GM04504 (cell line): ENCODE measurements around the gene SIGLEC1.

ENCODE experiments used
- DNase-seq: peaks from one replicate; pipeline ENCODE4 v3.0.0-alpha.2; 2012; ENCODE audit warnings: low read depth

The SIGLEC1 gene

GRCh38 chr20:3744806-3745685 lies 32.6 kb upstream of the SIGLEC1 start:
- DNase-seq: no peak

- DNase-seq: no peak
These were observed 31.6 kb upstream of the SIGLEC1 start for GRCh38 chr20:3744037-3744436.

DNA sequence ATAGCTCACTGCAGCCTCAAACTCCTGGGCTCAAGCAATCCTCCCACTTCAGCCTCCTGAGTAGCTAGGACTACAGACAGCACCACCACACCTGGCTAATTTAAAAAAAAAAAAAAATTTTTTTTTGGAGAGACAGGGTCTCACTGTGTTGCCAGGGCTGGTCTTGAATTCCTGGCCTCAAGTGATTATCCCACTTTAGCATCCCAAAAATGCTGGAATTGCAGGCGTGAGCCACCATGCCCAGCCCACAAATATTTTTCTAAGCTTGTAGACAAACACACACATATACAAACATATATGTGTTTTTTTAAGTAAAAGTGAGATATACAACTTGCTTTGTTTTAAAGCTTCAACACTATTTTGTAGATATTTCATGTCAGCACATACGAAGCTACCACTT lies 30.9 kb upstream of the SIGLEC1 start:
- DNase-seq: no peak

DNA sequence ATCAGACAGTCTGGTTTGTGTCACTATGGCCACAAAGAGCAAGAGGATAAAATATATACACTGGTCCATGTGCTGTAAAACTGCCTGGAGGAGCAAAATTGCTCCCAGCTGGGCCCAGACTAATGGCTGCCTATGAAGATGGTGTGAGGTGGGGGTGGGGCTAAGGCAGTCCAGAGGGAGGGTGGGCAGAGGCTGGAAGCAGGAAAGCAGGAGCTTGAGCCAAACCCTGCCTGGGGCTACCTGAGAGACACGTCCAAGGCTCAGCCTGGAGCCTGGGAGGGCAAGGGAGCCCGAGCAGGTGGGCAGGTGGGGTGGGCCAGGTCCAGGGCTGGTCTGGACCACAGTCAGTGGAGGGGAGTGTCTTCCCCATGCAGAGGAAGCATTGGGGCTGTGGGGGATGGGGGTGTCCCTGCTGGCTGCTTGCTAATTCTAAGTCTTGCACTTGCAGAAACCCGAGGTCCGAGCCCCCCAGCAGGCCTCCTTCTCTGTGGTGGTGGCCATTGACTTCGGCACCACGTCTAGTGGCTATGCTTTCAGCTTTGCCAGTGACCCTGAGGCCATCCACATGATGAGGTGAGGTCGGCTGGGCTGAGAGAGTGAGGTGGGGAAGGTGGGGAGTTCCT lies 29.5 kb upstream of the SIGLEC1 start:
- DNase-seq: no peak

DNA sequence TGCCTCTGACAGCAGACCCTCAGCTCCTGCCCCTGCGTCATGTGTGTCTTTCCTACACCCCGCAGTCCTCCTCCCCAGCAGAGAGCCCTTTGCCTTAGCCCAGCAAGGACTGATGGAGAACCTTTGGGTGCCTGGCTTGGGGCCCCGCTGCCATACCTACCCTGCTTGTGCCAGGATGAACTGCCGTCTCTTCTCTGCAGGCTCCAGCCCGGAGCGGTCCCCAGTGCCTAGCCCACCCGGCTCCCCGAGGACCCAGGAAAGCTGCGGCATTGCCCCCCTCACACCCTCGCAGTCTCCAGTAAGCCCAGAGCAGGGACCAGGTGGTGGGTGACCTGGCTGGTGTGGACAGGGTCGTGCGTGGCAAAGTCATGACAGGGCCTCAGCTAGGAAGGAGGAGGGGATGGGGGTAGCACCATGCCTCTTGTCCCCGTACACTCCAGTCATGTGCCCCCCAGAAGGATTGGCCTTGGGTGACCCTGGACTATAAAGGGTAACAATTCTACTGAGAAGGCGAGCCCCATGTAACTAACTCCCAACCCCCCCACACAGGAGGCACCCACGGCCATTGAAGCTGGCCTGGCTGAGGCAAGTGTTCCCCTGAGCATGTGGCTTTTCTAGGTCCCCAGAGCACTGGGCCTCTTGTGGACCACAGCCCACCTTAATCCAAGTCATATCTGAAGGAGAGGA lies 28.4 kb upstream of the SIGLEC1 start:
- DNase-seq: no peak

- no peak for DNase-seq
These were observed 27.6 kb upstream of the SIGLEC1 start for GRCh38 chr20:3739926-3740451.

DNA sequence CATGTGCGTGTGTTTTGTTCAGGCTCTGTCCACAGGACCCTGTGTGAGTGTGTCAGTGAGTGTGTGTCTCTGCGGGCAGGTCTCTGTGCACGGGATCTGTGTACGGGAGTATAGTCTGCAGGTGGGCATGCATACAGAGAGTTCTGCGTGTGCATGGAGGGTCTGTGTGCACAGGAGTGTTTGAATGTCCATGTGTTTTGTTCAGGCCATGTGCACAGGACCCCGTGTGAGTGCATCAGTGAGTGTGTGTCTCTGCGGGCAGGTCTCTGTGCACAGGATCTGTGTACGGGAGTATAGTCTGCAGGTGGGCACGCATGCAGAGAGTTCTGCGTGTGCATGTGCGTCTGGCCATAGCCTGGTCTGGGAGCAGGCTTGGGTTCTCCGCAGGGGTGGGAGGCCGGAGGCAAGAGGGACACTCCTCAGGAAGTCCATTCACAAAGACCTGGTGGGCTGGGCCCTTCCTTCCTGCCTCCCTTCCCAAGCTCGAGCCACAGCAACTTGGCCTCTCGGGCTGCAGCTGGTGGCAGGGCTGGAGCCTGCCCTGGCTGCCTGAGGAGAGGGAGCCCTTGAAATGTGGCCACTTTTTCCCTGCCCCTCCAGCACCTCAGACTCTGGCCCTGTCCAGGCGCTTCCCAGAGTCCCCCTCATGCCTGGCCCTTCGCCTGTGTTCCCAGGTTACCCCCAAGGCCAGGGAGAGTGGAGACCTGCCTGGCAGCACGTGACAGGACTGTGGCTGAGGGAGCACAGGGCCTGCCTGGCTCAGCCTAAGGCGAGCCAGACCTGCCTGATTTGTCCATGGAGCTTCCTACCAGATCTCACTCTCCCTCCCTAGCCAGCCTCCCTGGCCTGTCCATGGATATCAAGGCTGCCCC lies 26.9 kb upstream of the SIGLEC1 start:
- no peak for DNase-seq

- no peak for DNase-seq
These were observed 26.0 kb upstream of the SIGLEC1 start for GRCh38 chr20:3738111-3739053.

DNA sequence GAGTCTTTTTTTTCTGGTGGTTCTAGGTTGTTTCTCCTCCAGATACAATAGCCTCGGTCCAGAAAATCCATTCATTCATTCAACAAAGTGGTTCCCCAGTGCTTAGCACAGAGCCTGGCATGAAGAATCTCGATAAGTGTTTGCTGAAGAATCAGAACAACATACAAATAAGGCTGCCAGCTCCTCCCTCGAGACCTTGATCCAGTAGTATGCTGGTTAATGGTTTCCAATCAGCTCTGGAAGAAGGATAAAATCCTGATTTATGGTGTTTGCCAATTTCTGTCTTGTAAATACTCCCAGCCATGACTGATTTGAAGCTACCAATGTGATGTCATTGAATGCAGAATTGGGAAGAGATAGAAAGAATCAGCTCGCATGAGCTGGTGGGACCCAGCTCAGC lies 23.4 kb upstream of the SIGLEC1 start:
- no peak for DNase-seq

- no peak for DNase-seq
These were observed 21.9 kb upstream of the SIGLEC1 start for GRCh38 chr20:3734111-3734843.

GRCh38 chr20:3733119-3733995 lies 21.0 kb upstream of the SIGLEC1 start:
- no peak for DNase-seq

DNA sequence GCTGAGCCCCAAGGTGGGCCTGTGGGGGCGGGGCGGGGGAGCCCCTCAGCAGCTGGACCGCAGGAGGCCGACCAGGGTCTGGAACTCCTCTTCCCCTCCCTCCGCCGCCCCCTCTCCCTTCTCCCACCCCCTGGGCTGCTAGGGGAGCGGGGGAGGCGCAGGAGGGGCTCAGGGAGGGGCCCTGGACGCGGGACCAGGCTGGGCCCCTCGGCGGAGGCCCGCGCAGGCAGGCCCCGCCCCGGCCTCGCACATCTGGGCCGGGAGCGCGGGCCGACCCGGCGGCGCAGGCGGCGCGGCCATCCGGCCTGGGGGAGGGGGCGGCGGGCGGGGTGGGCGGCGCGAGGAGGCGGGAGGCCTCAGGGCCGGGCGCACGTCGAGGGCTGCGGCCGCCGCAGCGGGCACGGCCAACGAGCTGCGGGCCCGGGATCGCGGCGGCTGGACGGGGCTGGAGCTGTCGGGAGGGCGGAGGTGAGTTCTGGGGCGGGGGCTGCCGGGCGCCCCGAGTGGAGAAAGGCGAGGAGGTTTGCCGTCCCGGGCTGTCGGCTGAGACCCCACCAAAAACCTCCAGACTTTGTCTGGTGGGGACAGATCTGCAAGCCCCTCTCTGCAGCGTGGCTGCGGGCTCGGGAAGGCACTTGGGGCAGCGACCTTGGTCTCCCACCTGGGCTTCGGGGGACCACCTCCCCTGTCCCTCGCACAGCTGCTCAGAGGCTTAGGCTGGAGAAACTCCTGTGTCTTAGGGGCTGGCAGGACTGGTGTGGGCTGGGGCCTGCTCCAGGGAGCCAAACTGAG lies 20.1 kb upstream of the SIGLEC1 start, which contains the start of gene HSPA12B:
TSS of gene HSPA12B (plus strand) at position 359 of the 792 bp plus-strand sequence. CDS start 5,990 bp downstream, outside the sequence.
- DNase-seq: no peak

DNA sequence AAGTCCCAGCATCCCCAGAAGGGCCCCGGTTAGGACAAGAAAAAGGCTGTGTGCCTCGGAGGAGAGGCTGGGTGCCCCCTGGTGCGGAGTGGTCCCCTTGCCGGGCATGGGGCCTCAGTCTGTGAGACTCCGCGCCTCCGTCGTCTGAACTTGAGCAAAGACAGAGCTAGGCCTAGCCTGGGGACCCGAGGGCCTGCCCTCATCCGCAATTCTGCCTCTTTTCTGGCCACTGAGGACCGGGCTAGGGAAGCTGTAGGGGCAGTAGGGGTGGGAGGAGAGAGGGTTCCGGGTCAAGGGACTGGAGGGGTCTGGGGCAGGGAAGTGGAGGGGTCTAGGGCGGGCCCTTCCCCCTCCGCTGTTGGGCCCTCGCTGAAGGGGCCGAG lies 19.5 kb upstream of the SIGLEC1 start:
- DNase-seq: no peak

- DNase-seq: no peak
These were observed 18.6 kb upstream of the SIGLEC1 start for GRCh38 chr20:3730803-3731672.

DNA sequence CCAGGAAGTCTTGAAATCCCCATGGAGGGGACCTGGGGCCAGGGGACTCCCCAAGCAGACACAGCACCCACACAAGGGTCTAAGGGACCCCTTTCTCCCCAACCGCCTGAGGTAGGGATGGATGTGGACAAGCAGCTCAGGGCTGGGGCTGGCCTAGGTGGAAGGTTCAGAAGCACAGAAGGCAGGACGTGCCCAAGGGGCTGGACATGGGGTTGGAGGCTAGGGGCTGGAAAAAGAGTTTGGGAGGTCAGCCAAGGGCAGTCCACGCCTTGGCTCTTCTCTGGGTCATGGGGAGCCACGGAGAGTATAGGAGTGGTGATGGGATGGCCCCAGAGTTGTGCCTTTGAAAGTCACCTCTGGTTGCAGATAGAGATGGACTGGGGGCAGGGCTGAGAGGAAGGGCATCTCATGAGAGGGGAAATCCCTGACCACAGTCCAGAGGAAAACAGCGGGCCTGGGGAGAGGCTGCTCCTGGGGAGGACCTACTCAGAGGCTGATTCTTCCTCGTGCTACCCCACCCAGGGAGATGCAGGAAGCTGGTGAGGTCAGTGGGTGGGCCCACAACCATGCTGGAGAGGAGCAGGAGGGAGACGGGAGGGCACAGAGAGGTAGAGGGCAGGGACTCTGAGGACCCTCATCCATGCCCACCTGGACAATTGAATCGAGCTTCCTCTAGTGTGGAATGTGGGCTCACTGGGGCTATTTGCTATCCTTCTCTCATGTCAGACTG lies 17.6 kb upstream of the SIGLEC1 start:
- DNase-seq: no peak

DNA sequence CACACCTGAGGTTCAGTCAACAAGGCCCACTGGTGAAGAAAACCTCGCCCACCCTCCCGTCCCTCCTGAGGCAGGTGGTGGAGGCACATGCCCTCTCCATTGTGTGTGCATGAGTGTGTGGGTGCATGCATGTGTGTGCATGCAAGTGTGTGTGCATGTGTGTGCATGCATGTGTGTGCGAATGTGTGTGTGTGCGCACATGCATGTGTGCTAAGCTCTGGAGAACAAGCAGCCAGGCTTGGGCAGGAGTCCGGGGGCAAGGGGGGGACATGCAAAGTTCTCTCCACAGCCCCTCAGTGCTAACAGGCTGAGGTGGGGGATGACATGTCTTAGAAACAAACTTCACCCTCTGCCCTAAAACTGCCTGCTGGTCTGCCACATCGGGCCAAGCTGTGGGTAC lies 17.0 kb upstream of the SIGLEC1 start:
- no peak for DNase-seq
